ENCODE measurements around the gene NOXA1. TPM values are rescaled to one million over a fixed set of nuclear protein-coding genes. Genes with fewer than 3 reads are reported as not detected.
"Not testable (repeated sequence)": the region's sequence is repeated elsewhere in the genome, so short reads cannot be mapped to it uniquely, and the experiment has no call there.

The NOXA1 gene, protein sequence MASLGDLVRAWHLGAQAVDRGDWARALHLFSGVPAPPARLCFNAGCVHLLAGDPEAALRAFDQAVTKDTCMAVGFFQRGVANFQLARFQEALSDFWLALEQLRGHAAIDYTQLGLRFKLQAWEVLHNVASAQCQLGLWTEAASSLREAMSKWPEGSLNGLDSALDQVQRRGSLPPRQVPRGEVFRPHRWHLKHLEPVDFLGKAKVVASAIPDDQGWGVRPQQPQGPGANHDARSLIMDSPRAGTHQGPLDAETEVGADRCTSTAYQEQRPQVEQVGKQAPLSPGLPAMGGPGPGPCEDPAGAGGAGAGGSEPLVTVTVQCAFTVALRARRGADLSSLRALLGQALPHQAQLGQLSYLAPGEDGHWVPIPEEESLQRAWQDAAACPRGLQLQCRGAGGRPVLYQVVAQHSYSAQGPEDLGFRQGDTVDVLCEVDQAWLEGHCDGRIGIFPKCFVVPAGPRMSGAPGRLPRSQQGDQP
- total RNA-seq (2014; rRNA removed; shearing (Covaris generic)): 1.5 and 3.7 TPM in 2 replicates

DNA sequence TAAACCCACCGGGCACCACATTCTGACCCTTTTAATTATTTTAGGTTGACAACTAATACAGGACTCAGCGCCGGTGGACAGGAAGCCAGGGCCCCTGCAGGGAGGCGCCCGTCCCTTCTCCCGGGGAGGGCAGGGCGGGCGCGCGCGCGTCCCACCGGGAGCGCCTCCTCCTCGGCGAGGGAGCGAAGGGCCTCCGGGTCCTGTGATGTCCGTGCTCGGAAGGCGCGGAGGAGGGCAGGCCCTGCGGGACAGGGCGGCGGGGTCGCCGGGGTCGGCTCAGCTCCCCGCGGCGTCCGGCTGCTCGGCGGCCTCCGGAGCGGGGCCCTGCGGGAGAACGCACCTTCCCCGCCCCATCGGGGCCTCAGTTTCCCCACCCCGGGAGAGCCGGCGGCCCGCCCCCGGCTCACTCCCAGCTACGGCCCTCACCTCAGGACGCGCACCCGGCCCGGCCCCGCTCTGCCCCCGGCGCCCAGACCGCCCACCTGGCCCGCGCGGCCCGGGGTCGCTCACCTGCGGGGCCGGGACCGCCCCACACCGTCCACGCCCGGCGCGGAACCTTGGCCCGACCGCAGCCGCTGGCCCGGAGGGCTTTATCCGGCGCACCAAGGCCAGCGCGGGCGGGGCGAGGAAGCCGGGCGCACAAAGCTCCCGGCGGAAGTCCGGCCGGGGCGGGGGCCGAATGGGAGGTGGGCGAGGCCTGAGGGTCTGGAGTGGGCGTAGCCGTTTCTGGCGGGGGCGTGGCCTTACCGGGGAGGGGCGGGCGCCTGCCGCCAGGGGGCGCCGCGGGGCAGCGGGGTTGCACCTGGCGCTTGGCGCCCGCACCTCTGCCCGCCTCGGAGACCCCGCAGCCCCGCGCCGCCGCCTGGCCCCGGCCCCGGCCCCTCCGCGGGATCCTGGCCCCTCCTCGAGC lies at the start of gene NOXA1, which contains the start of gene EXD3:
Gene NOXA1, plus strand, starts transcription at position 790 of the 910 bp plus-strand sequence. CDS start 137 bp downstream, outside the sequence.
Gene EXD3, minus strand, starts transcription at position 559 of the 910 bp plus-strand sequence. CDS start 27,805 bp downstream, outside the sequence.
- peak; percentile 95 for DNase-seq (ENCODE audit: low spot score)

DNA sequence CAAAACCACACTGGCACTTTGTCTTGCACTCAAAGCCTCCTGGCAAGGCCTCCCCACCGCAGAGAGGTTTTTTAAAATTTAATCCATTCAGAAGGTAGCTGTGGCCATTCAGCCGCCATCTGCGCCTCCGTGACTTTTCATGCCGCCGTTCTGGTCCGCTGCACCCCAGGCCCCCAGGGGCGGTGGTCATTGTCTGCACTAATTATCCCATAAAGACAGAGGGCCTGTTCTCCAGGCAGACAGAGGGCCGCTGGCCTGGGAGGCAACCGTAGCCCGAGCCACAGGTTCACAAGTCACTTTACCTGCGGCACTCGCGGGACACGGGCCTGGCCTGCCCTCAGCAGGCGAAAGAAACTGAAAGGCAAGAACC lies 49.6 kb upstream of the NOXA1 start:
- DNase-seq (ENCODE audit: low spot score): no peak

DNA sequence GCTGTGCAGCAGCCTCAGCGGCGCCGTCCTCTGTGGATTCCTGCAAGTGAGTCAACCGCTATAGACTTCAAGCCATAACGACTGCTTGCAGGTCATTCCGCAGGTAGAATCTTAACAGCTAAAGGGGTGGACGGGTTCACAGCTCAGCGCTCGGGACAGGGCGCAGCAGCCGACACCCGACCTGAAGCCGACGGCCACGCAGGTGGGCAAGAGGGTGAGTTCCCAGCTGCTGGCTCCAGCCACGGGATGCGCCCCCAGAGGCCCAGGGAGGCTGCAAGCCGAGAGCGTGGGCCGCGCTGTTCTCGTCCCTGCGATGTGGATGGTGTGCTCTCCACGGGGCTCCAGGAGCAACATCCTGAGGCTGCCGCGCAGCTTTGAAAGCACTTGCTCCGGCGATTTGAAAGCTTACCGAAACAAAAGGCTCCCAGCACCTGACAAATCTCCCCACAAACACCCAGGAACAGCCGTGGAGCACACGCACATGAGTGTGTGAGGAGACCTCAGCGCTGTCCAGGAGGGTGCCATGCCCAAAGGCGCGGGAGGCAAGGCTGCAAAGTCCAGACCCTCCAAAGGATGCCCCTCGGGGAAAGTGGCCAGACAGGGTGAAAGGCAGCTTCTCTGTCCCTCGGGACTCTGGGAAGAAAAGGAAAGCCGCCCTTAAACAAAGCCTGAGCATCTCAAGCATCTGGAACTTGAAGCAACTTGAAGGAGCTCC lies 48.9 kb upstream of the NOXA1 start:
- no peak for DNase-seq (ENCODE audit: low spot score)

DNA sequence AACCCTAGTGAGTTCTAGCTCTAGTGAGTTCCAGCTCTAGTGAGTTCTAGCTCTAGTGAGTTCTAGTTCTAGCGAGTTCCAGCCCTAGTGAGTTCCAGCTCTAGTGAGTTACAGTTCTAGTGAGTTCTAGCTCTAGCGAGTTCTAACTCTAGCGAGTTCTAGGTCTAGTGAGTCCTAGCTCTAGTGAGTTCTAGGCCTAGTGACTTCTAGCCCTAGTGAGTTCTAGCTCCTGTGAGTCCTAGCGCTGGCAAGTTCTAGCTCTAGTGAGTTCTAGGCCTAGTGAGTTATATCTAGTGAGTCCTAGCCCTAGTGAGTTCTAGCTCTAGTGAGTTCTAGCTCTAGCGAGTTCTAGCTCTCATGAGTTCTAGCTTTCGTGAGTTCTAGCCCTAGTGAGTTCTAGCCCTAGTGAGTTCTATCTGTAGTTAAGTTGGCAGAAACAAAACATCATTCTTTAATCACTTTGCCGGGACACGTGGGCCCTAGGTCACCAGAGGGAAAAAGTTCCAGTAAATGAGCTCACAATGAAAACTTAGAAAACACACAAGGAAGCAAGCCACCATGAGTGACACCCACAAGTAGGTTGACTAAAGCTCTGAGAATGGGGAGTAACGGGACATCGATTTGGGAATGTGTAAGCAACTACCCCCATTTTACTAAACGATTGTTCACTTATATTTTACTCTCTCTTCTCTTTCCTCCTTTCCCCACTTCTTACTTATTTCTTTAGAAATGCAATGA lies 47.7 kb upstream of the NOXA1 start:
- no peak for DNase-seq (ENCODE audit: low spot score)

DNA sequence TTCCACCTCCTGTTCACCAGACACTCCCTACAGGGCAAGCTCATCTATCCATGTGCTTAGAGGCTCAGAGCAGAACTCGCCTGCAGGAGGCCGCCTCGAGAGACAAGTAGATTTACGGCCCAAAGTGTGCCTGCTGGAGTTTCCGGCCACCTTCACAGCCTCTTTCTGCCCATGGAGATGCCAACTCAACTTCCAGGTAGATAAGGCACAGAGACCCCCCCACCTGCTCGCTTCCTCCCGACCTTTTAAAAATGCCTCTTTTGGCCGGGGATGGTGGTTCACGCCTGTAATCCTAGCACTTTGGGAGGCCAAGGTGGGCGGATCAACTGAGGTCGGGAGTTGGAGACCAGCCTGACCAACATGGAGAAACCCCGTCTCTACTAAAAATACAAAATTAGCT lies 46.8 kb upstream of the NOXA1 start:
- no peak for DNase-seq (ENCODE audit: low spot score)

DNA sequence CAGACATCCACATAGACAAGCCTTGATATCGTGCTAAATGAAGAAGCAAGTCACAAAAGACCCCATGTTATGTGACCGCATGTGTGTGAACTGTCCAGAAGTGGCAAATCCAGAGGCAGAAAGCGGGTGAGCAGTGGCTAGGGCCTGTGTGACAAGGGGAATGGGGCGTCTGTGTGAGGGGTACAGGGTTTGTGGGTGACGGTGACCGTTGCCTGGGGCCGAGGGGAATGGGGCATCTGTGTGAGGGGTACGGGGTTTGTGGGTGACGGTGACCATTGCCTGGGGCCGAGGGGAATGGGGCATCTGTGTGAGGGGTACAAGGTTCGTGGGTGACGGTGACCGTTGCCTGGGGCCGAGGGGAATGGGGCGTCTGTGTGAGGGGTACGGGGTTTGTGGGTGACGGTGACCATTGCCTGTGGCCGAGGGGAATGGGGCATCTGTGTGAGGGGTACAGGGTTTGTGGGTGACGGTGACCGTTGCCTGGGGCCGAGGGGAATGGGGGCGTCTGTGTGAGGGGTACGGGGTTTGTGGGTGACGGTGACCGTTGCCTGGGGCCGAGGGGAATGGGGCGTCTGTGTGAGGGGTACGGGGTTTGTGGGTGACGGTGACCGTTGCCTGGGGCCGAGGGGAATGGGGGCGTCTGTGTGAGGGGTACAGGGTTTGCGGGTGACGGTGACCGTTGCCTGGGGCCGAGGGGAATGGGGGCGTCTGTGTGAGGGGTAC lies 44.3 kb upstream of the NOXA1 start:
- DNase-seq (ENCODE audit: low spot score): not testable (repeated sequence)

DNA sequence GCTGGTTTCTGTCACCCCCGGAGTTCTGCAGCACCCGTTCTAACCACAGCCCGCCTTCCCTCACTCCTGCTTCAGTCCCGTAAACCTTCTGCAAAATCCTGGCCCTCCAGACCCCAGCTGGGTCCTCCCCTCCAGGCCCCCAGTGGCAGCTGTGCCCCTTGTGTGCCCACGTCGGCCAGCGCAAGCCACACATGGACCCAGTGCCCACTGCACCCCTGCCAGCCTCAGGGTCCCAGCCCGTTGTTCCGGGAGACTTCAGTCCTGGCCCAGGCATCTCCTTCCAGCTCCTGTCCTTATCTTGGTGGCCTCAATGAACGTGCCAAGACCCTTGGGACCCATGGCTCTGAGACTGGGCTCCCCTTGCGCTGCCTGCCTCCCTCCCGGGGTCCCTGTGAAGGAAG lies 43.4 kb upstream of the NOXA1 start:
- no peak for DNase-seq (ENCODE audit: low spot score)

DNA sequence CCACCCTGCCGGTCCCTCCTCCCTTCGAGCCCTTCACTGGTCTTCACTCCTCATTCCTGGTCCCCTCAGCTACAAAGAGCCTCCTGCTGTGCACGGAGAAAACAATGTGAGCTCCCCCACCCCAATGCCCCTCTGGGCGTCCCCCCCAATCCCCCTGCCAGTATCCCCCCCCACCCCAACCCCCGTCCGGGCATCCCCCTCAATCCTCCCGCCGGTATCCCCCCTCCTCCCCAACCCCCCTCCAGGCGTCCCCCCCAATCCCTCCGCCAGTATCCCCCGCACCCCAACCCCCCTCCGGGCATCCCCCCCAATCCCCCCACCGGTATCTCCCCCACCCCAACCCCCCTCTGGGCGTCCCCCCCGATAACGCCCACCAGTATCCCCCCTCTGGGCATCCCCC lies 43.0 kb upstream of the NOXA1 start:
- no peak for DNase-seq (ENCODE audit: low spot score)

DNA sequence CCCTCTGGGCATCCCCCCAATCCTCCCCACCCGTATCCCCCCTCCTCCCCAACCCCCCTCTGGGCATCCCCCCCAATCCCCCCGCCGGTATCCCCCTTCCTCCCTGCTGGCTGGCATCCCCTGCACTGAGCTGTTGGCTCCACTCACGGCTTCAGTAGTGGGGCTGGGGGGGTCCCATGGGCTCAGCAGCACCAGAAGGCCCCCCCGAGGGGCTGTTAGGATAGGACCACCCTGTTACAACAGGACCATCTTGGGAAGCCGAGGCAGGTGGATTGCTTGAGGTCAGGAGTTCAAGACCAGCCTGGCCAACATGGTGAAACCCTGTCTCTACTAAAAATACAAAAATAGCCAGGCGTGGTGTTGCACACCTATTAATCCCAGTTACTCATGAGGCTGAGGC lies 42.6 kb upstream of the NOXA1 start:
- DNase-seq (ENCODE audit: low spot score): no peak

DNA sequence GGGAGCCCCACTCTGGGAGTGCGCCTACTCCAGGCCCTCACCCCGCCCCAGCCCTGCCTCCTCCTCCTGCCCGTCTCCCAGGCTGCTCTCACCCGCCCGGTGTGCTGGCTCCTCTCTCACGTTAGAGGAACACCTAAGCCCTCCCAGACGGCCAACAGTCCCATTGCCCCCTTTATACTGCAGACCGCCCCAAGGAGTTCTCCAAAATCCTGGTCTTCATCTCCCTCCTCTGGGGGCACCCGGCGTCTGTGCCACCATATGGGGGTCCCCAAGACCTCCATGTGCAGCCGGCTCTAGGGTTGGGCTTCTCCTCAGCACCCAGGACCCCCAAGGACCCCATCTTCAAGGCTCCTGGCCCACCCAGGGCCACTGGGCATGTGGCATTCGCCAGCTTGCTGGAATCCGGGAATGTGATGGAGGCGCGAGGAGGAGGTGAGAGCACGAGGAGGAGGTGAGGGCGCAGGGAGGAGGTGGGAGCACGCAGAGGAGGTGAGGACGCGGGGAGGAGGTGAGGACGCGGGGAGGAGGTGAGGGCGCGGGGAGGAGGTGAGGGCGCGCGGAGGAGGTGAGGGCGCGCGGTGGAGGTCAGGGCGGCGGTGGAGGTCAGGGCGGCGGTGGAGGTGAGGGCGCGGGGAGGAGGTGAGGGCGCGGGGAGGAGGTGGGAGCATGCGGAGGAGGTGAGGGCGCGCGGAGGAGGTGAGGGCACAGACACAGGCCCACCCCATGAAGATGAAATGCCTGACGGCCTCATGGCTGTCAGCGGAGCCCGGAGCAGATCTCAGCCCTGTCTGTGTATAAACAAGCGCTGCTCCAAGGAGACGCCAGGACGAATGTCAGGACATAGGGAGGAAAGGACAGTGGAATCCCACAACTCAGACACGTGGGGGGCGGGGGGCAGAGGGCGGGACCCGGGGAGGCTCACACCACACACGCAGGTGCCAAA lies 41.4 kb upstream of the NOXA1 start:
- no peak for DNase-seq (ENCODE audit: low spot score)

DNA sequence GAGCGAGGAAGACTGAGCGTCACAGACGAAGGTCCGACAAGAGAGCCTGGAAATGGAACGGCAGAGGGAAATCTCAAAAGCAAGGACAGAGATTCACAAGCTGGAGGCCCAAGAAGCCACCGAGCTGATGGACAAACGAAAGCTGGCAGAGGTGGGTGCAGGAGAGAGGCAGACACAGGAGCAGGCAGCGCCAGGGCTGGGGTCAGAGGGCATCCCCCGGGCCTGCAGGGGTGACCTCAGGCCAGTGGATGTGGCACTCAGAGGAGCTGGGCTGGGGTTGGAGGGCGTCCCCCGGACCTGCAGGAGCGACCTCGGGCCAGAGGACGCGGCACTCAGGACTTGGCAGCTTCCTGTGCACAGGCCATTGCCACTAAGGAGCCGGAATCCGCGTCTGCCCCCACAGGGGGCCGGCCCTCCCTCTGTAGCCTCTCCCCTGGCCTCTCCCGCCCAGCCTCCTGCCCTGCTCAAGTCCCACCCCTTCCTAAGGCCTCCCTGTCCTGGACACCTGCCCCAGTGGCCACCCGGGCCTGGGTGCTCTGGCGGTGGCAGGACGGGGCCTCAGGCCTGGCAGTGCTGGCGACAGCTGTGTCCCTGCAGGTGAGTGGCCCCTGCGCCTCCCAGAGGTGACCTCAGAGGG lies 40.6 kb upstream of the NOXA1 start:
- no peak for DNase-seq (ENCODE audit: low spot score)

DNA sequence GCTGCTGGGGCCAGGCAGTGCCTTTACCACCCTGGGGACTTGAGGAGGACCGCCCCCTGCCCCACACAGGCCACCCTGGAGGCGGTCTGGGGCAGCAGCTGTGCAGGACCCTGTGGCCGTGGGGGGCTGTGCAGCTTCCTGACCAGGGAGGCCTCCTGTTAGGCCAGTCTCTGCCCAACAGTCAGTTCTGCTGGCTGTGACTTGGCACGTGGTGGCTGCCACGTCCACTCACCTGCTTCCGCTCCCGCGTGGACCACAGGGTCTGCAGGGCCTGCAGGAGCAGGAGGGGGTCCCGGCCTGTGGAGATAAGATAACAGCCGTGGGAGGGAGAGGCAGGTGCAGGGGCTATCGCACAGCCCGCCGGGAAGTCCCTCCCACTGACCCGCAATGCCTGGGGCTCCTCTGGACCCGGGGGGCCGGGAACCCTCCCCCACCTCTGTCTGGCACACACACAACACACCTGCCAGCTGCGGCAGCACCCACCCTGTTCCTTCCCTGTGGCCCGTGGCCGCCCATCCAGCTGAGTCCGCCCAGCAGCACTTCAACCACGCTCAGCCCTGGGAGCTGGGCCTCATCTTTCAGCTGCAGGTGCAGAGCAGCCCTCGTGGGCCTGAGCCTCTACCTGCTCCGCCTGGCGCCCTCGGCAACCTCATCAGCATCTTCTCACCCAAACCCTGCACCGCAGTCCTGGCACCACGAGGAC lies 40.0 kb upstream of the NOXA1 start:
- DNase-seq (ENCODE audit: low spot score): no peak

DNA sequence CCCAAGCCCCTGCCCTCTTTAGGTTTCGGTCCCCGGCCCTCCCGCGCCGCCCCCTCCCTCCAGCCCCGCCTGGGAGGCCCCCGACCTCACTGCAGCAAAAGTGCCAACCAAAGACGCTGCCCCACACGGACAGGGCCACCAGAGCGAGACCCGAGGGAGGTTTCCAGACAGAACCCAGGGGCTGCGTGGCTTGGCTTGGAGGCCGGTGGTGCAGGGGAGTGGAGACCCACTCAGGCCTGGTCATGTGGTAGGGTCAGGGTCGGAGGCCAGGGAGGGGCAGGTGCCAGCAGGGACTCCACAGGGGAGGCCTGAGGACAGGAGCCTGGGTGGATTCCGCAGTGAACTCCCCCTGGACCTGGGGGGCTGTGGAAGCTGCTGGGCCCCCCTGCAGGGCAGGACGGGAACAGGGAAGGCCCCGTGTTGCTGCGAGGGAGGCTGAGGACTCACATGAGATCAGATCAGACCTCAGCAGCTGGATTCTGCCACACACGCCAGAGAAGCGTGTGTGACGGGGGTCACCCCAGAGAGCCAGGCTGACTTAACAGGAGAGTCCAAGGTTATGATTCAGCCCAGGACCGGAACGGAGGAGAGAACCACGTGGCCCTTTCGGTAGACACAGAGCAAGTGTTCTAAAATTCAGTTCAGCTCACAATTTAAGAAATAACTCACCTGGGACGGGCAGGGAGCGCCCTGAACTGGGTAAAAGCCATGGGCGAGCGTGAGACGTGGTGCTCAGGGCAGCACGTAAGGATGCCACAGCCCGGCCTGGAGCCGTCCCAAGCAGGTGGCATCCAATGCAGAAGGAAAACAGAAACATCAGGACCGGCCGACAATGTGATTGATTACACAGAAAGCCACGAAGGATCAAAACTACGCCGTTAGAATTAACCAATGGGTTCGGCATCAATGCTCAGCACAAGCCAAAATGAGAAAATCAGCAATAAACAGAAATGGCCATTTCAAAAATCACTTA lies 39.1 kb upstream of the NOXA1 start:
- DNase-seq (ENCODE audit: low spot score): no peak

DNA sequence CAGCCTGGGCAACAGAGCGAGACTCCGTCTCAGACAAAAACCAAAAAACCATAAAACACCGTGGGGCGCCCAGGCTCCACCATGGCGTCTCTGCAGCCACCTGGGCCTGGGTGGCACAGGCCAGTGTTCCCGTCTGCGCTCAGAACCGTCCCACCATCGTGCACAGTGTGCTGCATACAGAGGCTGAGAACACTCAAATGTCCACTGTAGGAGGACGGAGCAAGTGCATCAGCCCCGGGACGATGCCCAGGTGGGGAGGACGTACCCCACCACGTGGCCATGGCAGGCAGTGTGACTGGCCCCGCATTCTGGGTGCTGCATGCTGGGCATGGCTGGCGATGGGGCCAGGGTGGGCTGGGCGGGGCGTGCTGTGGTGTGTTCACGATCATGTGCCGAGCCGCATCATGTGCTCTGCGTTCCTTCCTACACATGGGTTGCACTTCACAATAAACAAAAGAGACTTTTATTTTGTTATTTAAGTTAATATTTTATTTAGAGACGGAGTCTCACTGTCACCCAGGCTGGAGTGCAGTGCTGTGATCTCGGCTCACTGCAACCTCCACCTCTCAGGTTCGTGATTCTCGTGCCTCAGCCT lies 38.0 kb upstream of the NOXA1 start:
- no peak for DNase-seq (ENCODE audit: low spot score)

DNA sequence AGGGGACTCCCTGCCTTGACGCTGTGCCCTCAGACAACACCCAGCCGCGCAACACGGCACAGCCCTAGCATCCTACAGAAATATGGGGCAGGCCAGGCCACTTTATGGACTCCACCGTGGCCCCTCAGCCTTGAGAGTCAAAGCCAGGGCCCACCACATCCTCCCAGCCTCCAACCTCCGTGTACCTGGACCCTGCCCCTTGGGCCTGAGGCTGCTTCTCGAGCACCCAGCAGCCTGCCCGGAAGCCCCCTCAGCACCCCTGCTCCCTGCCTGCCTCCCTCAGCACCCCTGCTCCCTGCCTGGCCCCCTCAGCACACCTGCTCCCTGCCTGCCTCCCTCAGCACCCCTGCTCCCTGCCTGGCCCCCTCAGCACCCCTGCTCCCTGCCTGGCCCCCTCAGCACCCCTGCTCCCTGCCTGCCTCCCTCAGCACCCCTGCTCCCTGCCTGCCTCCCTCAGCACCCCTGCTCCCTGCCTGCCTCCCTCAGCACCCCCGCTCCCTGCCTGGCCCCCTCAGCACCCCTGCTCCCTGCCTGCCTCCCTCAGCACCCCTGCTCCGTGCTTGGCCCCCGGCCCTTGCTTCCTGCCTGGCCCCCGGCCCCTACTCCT lies 36.6 kb upstream of the NOXA1 start:
- not testable (repeated sequence) for DNase-seq (ENCODE audit: low spot score)

Data from HT-29 (cell line).